Memory B cell (primary cell): ENCODE results near the gene ACTN1.

ENCODE experiments used
- ATAC-seq: fragments of 150-1000 bp; cut with Tn5 transposase; 2 replicates; pipeline ENCODE4 v1.10.0; 2021; ENCODE audit warnings: low read depth, mild to moderate bottlenecking, moderate library complexity
- DNase-seq, 2 donors: peaks; one replicate each; pipeline ENCODE4 v3.0.0; 2022; ENCODE audit warnings: low spot score in 2 of 2
- H3K27ac Mint-ChIP-seq: one replicate; pipeline ENCODE4 v1.8.0; 2022; ENCODE audit warnings: mild to moderate bottlenecking, moderate library complexity, mixed read lengths
- H3K27me3 Mint-ChIP-seq: one replicate; pipeline ENCODE4 v1.8.0; 2022; ENCODE audit warnings: mixed read lengths
- H3K36me3 Mint-ChIP-seq: one replicate; pipeline ENCODE4 v1.8.0; 2022; ENCODE audit warnings: mild to moderate bottlenecking, mixed read lengths
- H3K4me1 Mint-ChIP-seq: one replicate; pipeline ENCODE4 v1.8.0; 2022; ENCODE audit warnings: mixed read lengths
- H3K4me3 Mint-ChIP-seq: one replicate; pipeline ENCODE4 v1.8.0; 2022; ENCODE audit warnings: mild to moderate bottlenecking, moderate library complexity, mixed read lengths
- H3K9me3 Mint-ChIP-seq: one replicate; pipeline ENCODE4 v1.8.0; 2022; ENCODE audit warnings: mixed read lengths

Gene ACTN1

GRCh38 chr14:69003626-69004025 lies 24.5 kb upstream of the ACTN1 start:
- no peaks in the 10 kb centered on the region for H3K4me1 Mint-ChIP-seq
- ATAC-seq, result no peak
- DNase-seq, result no peak
- peaks cover 16% of the 10 kb centered on the region for H3K27me3 Mint-ChIP-seq
- no peaks in the 10 kb centered on the region for H3K9me3 Mint-ChIP-seq
- no peak overlapping the region for H3K27ac Mint-ChIP-seq
- H3K4me3 Mint-ChIP-seq, result no peak overlapping the region
- H3K36me3 Mint-ChIP-seq, result no peaks in the 10 kb centered on the region

- H3K4me3 Mint-ChIP-seq, result no peak overlapping the region
- no peak for DNase-seq
- no peaks in the 10 kb centered on the region for H3K36me3 Mint-ChIP-seq
- no peak for ATAC-seq
- H3K27ac Mint-ChIP-seq, result no peak overlapping the region
- H3K27me3 Mint-ChIP-seq, result peaks cover 19% of the 10 kb centered on the region
- H3K9me3 Mint-ChIP-seq, result no peaks in the 10 kb centered on the region
- no peaks in the 10 kb centered on the region for H3K4me1 Mint-ChIP-seq
These were observed 23.0 kb upstream of the ACTN1 start for GRCh38 chr14:69002069-69002468.

DNA sequence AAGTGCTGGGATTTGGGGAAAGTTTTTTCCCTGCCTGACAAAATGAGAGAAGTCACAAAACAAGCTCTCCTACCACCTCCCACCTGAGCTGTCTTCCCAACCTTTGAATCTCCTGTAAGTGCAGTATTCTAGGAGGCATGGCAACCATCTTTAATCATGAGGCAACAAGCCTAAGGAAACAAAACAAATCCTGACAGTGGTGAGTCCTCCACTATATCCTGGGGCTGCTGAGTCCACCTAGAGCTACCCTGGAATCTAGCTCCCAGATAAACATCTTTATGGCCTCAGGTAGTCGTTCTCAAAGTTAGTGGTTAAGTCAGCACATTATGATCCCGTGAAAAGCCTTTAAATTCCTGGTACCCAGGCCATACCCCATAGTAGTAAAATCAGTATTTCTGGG lies 22.3 kb upstream of the ACTN1 start:
- Mint-ChIP-seq H3K4me3 (no peak overlapping the region), H3K27me3 (peaks cover 19% of the 10 kb centered on the region), H3K9me3 (no peaks in the 10 kb centered on the region), H3K27ac (no peak overlapping the region), H3K4me1 (no peaks in the 10 kb centered on the region), H3K36me3 (no peaks in the 10 kb centered on the region)
- DNase-seq, result no peak
- no peak for ATAC-seq

- Mint-ChIP-seq H3K36me3 (no peaks in the 10 kb centered on the region), H3K4me1 (no peaks in the 10 kb centered on the region), H3K27me3 (peaks cover 16% of the 10 kb centered on the region), H3K4me3 (no peak overlapping the region), H3K9me3 (no peaks in the 10 kb centered on the region), H3K27ac (no peak overlapping the region)
- no peak for DNase-seq
- no peak for ATAC-seq
These were observed 19.0 kb upstream of the ACTN1 start for GRCh38 chr14:68998062-68998461.

GRCh38 chr14:68995731-68996130 lies 16.6 kb upstream of the ACTN1 start:
- ATAC-seq, result no peak
- H3K4me3 Mint-ChIP-seq, result no peak overlapping the region

GRCh38 chr14:68994056-68994455 lies 15.0 kb upstream of the ACTN1 start:
- no peaks in the 10 kb centered on the region for H3K4me1 Mint-ChIP-seq
- H3K27ac Mint-ChIP-seq, result no peak overlapping the region
- no peaks in the 10 kb centered on the region for H3K36me3 Mint-ChIP-seq
- H3K4me3 Mint-ChIP-seq, result no peak overlapping the region
- H3K9me3 Mint-ChIP-seq, result no peaks in the 10 kb centered on the region
- DNase-seq (no peak), ATAC-seq (no peak)
- peaks cover 14% of the 10 kb centered on the region for H3K27me3 Mint-ChIP-seq

More at GRCh38 chr14:68995731-68996130, 16.6 kb upstream of the ACTN1 start:
- no peaks in the 10 kb centered on the region for H3K36me3 Mint-ChIP-seq
- no peaks in the 10 kb centered on the region for H3K9me3 Mint-ChIP-seq
- no peaks in the 10 kb centered on the region for H3K4me1 Mint-ChIP-seq
- no peak overlapping the region for H3K27ac Mint-ChIP-seq
- DNase-seq, result no peak
- H3K27me3 Mint-ChIP-seq, result peaks cover 14% of the 10 kb centered on the region

- no peak for ATAC-seq
- no peaks in the 10 kb centered on the region for H3K9me3 Mint-ChIP-seq
- no peak overlapping the region for H3K27ac Mint-ChIP-seq
- no peaks in the 10 kb centered on the region for H3K4me1 Mint-ChIP-seq
- H3K36me3 Mint-ChIP-seq, result no peaks in the 10 kb centered on the region
- no peak overlapping the region for H3K4me3 Mint-ChIP-seq
- no peak for DNase-seq
- H3K27me3 Mint-ChIP-seq, result peaks cover 5% of the 10 kb centered on the region
These were observed 8.5 kb upstream of the ACTN1 start for GRCh38 chr14:68987653-68988036.

GRCh38 chr14:68986926-68987652 lies 8.0 kb upstream of the ACTN1 start:
- Mint-ChIP-seq H3K36me3 (no peaks in the 10 kb centered on the region), H3K4me1 (no peaks in the 10 kb centered on the region), H3K27ac (no peak overlapping the region), H3K4me3 (no peak overlapping the region), H3K9me3 (no peaks in the 10 kb centered on the region), H3K27me3 (peaks cover 5% of the 10 kb centered on the region)
- ATAC-seq, result no peak
- no peak for DNase-seq

DNA sequence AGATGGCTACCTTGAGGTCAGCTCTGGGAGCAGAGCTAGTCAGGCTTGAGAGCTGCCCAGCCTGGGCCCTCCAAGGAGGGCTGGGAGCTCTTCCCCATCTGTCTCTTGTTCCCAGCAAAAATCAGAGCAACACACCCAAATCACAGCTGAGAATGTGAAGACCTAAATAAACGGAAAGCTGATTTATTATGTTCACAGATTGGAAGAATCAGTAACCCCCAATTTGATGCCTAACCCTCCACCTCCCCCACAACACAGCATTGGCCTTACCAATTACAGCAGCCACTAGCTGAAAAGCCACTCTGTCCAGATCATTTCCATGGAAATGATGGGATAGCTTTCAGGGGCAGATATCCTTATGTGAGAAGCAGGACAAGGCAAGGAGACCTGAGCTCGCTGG lies 7.1 kb upstream of the ACTN1 start:
- ATAC-seq (no peak), DNase-seq (no peak)
- Mint-ChIP-seq H3K27ac (no peak overlapping the region), H3K27me3 (peaks cover 10% of the 10 kb centered on the region), H3K4me3 (no peak overlapping the region), H3K36me3 (no peaks in the 10 kb centered on the region), H3K4me1 (no peaks in the 10 kb centered on the region), H3K9me3 (no peaks in the 10 kb centered on the region)

DNA sequence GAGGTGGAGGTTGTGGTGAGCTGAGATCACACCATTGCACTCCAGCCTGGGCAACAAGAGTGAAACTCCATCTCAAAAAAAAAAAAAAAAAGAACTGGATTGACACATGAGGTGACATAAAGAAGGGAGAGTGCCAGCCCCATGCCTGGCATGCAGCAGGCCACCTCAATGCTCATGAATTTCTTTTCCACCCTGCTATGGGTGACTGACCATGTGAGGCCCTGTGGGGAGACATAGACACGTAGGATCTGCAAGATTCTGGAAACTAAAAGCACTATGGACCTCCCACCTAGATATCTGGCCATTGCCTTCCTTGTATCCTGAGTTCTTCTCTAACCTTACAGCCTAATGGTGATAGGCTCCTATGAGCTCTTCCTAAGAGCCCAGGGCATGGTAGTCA lies 5.6 kb upstream of the ACTN1 start:
- Mint-ChIP-seq H3K27me3 (peaks cover 12% of the 10 kb centered on the region), H3K9me3 (no peaks in the 10 kb centered on the region), H3K4me1 (peaks cover 3% of the 10 kb centered on the region), H3K4me3 (no peak overlapping the region), H3K27ac (no peak overlapping the region), H3K36me3 (no peaks in the 10 kb centered on the region)
- ATAC-seq (no peak), DNase-seq (no peak)

DNA sequence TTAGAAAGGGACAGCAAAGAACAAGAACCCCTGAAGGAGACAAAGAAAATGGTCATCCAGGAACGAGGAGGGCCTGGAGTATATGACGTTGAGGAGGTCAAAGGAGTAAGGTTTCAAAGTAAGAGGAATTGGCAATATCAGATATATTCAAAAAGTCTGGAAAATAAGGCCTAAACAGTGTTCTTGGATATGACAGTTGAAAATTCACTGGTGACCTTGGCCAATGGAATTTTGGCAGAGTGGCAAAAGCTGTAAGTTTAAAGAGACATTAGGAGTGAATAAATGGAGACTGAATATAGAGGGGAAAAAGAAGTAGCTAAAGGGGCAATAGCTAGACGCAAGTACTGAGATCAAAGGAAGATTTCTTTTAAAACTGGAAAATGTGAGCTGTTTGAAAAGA lies 4.1 kb upstream of the ACTN1 start:
- DNase-seq, result no peak
- no peak for ATAC-seq
- Mint-ChIP-seq H3K9me3 (no peaks in the 10 kb centered on the region), H3K27ac (no peak overlapping the region), H3K27me3 (peaks cover 12% of the 10 kb centered on the region), H3K36me3 (no peaks in the 10 kb centered on the region), H3K4me3 (no peak overlapping the region), H3K4me1 (peaks cover 3% of the 10 kb centered on the region)

GRCh38 chr14:68982581-68982980 lies 3.5 kb upstream of the ACTN1 start:
- Mint-ChIP-seq H3K4me1 (peaks cover 3% of the 10 kb centered on the region), H3K9me3 (no peaks in the 10 kb centered on the region), H3K27ac (no peak overlapping the region), H3K27me3 (peaks cover 12% of the 10 kb centered on the region), H3K36me3 (no peaks in the 10 kb centered on the region), H3K4me3 (no peak overlapping the region)
- no peak for DNase-seq
- no peak for ATAC-seq

- Mint-ChIP-seq H3K36me3 (no peaks in the 10 kb centered on the region), H3K4me1 (peaks cover 3% of the 10 kb centered on the region), H3K27me3 (peaks cover 17% of the 10 kb centered on the region), H3K4me3 (no peak overlapping the region), H3K9me3 (no peaks in the 10 kb centered on the region), H3K27ac (no peak overlapping the region)
- DNase-seq (no peak), ATAC-seq (no peak)
These were observed 2.5 kb upstream of the ACTN1 start for GRCh38 chr14:68981539-68981976.

GRCh38 chr14:68981139-68981538 lies 2.0 kb upstream of the ACTN1 start:
- Mint-ChIP-seq H3K9me3 (no peaks in the 10 kb centered on the region), H3K4me3 (no peak overlapping the region), H3K36me3 (no peaks in the 10 kb centered on the region), H3K4me1 (peaks cover 3% of the 10 kb centered on the region), H3K27ac (no peak overlapping the region), H3K27me3 (peaks cover 20% of the 10 kb centered on the region)
- DNase-seq (no peak), ATAC-seq (no peak)

GRCh38 chr14:68979722-68980451 lies 785 bp upstream of the ACTN1 start:
- Mint-ChIP-seq H3K4me1 (peaks cover 3% of the 10 kb centered on the region), H3K27ac (no peak overlapping the region), H3K27me3 (peaks cover 25% of the 10 kb centered on the region), H3K9me3 (no peaks in the 10 kb centered on the region), H3K36me3 (no peaks in the 10 kb centered on the region), H3K4me3 (peak overlapping the region; percentile 69)
- DNase-seq (peak in 1 of 2 donors; percentile 15), ATAC-seq (no peak)
